ENCODE data around the gene PPP1R12C. TPM values are rescaled to one million over a fixed set of nuclear protein-coding genes. Genes with fewer than 3 reads are reported as not detected.

The PPP1R12C gene
- total and polyA plus RNA-seq, 4 donors = 104 to 432 (median 176) TPM

GRCh38 chr19:55133639-55134444 is 16.4 kb upstream of the PPP1R12C start:
- no peak overlapping the region for H3K27ac ChIP-seq (ENCODE audit: low read depth in 1 of 2, low read length in 2 of 2)
- H3K4me3 ChIP-seq (ENCODE audit: low read length in 2 of 2) = no peak overlapping the region
- intact Hi-C loops (cut with DNase I) = no loop called here
- WGBS, 2 donors = 67 to 72% methylated on average over 19 to 25 of the region's 25 CpGs
- ATAC-seq (ENCODE audit: low FRiP score) = no peak
- H3K9me3 ChIP-seq (ENCODE audit: control insufficient read depth, low read length) = no peaks in the 10 kb centered on the region
- no peaks in the 10 kb centered on the region for H3K27me3 ChIP-seq (ENCODE audit: control insufficient read depth in 1 of 2, insufficient read depth in 2 of 2, low read length in 1 of 2)
- H3K4me1 ChIP-seq (ENCODE audit: control insufficient read depth in 1 of 2, insufficient read depth in 2 of 2, low read length in 2 of 2) = no peaks in the 10 kb centered on the region
- no peaks in the 10 kb centered on the region for H3K36me3 ChIP-seq (ENCODE audit: control insufficient read depth in 1 of 2, insufficient read depth in 2 of 2, low read length in 1 of 2)
- peak in 1 of 2 donors; percentile 52 for DNase-seq

GRCh38 chr19:55132453-55133129 is 15.2 kb upstream of the PPP1R12C start:
- Histone ChIP-seq H3K9me3 (ENCODE audit: control insufficient read depth, low read length) (no peaks in the 10 kb centered on the region), H3K36me3 (ENCODE audit: control insufficient read depth in 1 of 2, insufficient read depth in 2 of 2, low read length in 1 of 2) (no peaks in the 10 kb centered on the region), H3K4me3 (ENCODE audit: low read length in 2 of 2) (no peak overlapping the region), H3K27ac (ENCODE audit: low read depth in 1 of 2, low read length in 2 of 2) (no peak overlapping the region), H3K4me1 (ENCODE audit: control insufficient read depth in 1 of 2, insufficient read depth in 2 of 2, low read length in 2 of 2) (no peaks in the 10 kb centered on the region), H3K27me3 (ENCODE audit: control insufficient read depth in 1 of 2, insufficient read depth in 2 of 2, low read length in 1 of 2) (no peaks in the 10 kb centered on the region)
- ATAC-seq (ENCODE audit: low FRiP score) (no peak), DNase-seq (no peak)
- intact Hi-C loops (cut with DNase I) = no loop called here
- WGBS, 2 donors = 49 to 65% methylated on average over 14 of the region's 14 CpGs

GRCh38 chr19:55131421-55131820 is 14.0 kb upstream of the PPP1R12C start:
- Histone ChIP-seq H3K36me3 (ENCODE audit: control insufficient read depth in 1 of 2, insufficient read depth in 2 of 2, low read length in 1 of 2) (no peaks in the 10 kb centered on the region), H3K27me3 (ENCODE audit: control insufficient read depth in 1 of 2, insufficient read depth in 2 of 2, low read length in 1 of 2) (no peaks in the 10 kb centered on the region), H3K4me3 (ENCODE audit: low read length in 2 of 2) (no peak overlapping the region), H3K9me3 (ENCODE audit: control insufficient read depth, low read length) (no peaks in the 10 kb centered on the region), H3K27ac (ENCODE audit: low read depth in 1 of 2, low read length in 2 of 2) (no peak overlapping the region), H3K4me1 (ENCODE audit: control insufficient read depth in 1 of 2, insufficient read depth in 2 of 2, low read length in 2 of 2) (no peaks in the 10 kb centered on the region)
- ATAC-seq (ENCODE audit: low FRiP score) (no peak), DNase-seq (peak in 1 of 2 donors; percentile 34)
- 58 to 76% methylated on average over 16 of the region's 16 CpGs for WGBS, 2 donors
- intact Hi-C loops (cut with DNase I) = no loop called here

GRCh38 chr19:55119053-55119452 is 1.6 kb upstream of the PPP1R12C start:
- intact Hi-C loops (cut with DNase I) = loop anchor here in 1 of 2 donors (10.0 kb wide), 1 partner anchor 1254 kb away; the partner anchor contains the start of gene MYADM
- ATAC-seq (ENCODE audit: low FRiP score) (no peak), DNase-seq (no peak)
- no peaks in the 10 kb centered on the region for H3K9me3 ChIP-seq (ENCODE audit: control insufficient read depth, low read length)
- H3K27ac ChIP-seq (ENCODE audit: low read depth in 1 of 2, low read length in 2 of 2) = no peak overlapping the region
- no peaks in the 10 kb centered on the region for H3K27me3 ChIP-seq (ENCODE audit: control insufficient read depth in 1 of 2, insufficient read depth in 2 of 2, low read length in 1 of 2)
- WGBS, 2 donors = 82 to 83% methylated on average over 14 of the region's 14 CpGs
- no peak overlapping the region for H3K4me3 ChIP-seq (ENCODE audit: low read length in 2 of 2)
- no peaks in the 10 kb centered on the region for H3K4me1 ChIP-seq (ENCODE audit: control insufficient read depth in 1 of 2, insufficient read depth in 2 of 2, low read length in 2 of 2)
- no peaks in the 10 kb centered on the region for H3K36me3 ChIP-seq (ENCODE audit: control insufficient read depth in 1 of 2, insufficient read depth in 2 of 2, low read length in 1 of 2)

GRCh38 chr19:55118401-55118991 is 1.1 kb upstream of the PPP1R12C start:
- Histone ChIP-seq H3K4me3 (ENCODE audit: low read length in 2 of 2) (no peak overlapping the region), H3K27me3 (ENCODE audit: control insufficient read depth in 1 of 2, insufficient read depth in 2 of 2, low read length in 1 of 2) (no peaks in the 10 kb centered on the region), H3K4me1 (ENCODE audit: control insufficient read depth in 1 of 2, insufficient read depth in 2 of 2, low read length in 2 of 2) (no peaks in the 10 kb centered on the region), H3K36me3 (ENCODE audit: control insufficient read depth in 1 of 2, insufficient read depth in 2 of 2, low read length in 1 of 2) (no peaks in the 10 kb centered on the region), H3K9me3 (ENCODE audit: control insufficient read depth, low read length) (no peaks in the 10 kb centered on the region), H3K27ac (ENCODE audit: low read depth in 1 of 2, low read length in 2 of 2) (peak overlapping the region in 1 of 2 donors; percentile 16)
- intact Hi-C loops (cut with DNase I) = loop anchor here in 1 of 2 donors (10.0 kb wide), 1 partner anchor 1254 kb away; the partner anchor contains the start of gene MYADM
- 19 to 20% methylated on average over 22 of the region's 22 CpGs for WGBS, 2 donors
- DNase-seq (peak in 1 of 2 donors; percentile 79), ATAC-seq (ENCODE audit: low FRiP score) (no peak)

- 1% methylated on average over 44 of the region's 44 CpGs for WGBS, 2 donors
- intact Hi-C loops (cut with DNase I) = loop anchor here in 1 of 2 donors (2.0 to 10.0 kb wide), 2 partner anchors 31 to 1253 kb away; partner anchors contain the start of gene MYADM
- no peaks in the 10 kb centered on the region for H3K9me3 ChIP-seq (ENCODE audit: control insufficient read depth, low read length)
- no peaks in the 10 kb centered on the region for H3K27me3 ChIP-seq (ENCODE audit: control insufficient read depth in 1 of 2, insufficient read depth in 2 of 2, low read length in 1 of 2)
- no peaks in the 10 kb centered on the region for H3K4me1 ChIP-seq (ENCODE audit: control insufficient read depth in 1 of 2, insufficient read depth in 2 of 2, low read length in 2 of 2)
- H3K36me3 ChIP-seq (ENCODE audit: control insufficient read depth in 1 of 2, insufficient read depth in 2 of 2, low read length in 1 of 2) = no peaks in the 10 kb centered on the region
- H3K4me3 ChIP-seq (ENCODE audit: low read length in 2 of 2) = peak overlapping the region; percentile 51 to 59
- peak overlapping the region; percentile 46 to 53 for H3K27ac ChIP-seq (ENCODE audit: low read depth in 1 of 2, low read length in 2 of 2)
- DNase-seq = peak; percentile 99 to 100
- peak; percentile 94 for ATAC-seq (ENCODE audit: low FRiP score)
These were observed 390 bp upstream of the PPP1R12C start for GRCh38 chr19:55117663-55118391.

GRCh38 chr19:55116232-55116858 is 1.1 kb downstream of the PPP1R12C start:
- whole genome bisulfite sequencing, 2 donors = 0 to 1% methylated on average over 25 of the region's 25 CpGs
- Histone ChIP-seq H3K27me3 (ENCODE audit: control insufficient read depth in 1 of 2, insufficient read depth in 2 of 2, low read length in 1 of 2) (no peaks in the 10 kb centered on the region), H3K9me3 (ENCODE audit: control insufficient read depth, low read length) (no peaks in the 10 kb centered on the region), H3K4me3 (ENCODE audit: low read length in 2 of 2) (peak overlapping the region; percentile 51 to 59), H3K4me1 (ENCODE audit: control insufficient read depth in 1 of 2, insufficient read depth in 2 of 2, low read length in 2 of 2) (no peaks in the 10 kb centered on the region), H3K36me3 (ENCODE audit: control insufficient read depth in 1 of 2, insufficient read depth in 2 of 2, low read length in 1 of 2) (no peaks in the 10 kb centered on the region), H3K27ac (ENCODE audit: low read depth in 1 of 2, low read length in 2 of 2) (peak overlapping the region; percentile 71 to 97)
- intact Hi-C loops (cut with DNase I) = loop anchor here in 1 of 2 donors (2.0 to 10.0 kb wide), 2 partner anchors 30 to 1252 kb away; partner anchors contain the start of gene MYADM
- DNase-seq (peak; percentile 88), ATAC-seq (ENCODE audit: low FRiP score) (peak; percentile 44)
